H7 (cell line): ENCODE results near the gene HOXB2. TPM values are rescaled to one million over a fixed set of nuclear protein-coding genes. Genes with fewer than 3 reads are reported as not detected.
A peak's percentile ranks its signal among the peaks of the same experiment; 100 is the strongest.

ENCODE experiments used
- DNase-seq: peaks from one replicate; pipeline ENCODE4 v3.0.0; 2012
- H3K27me3 ChIP-seq: 2 replicates; pipeline ENCODE4 v1.6.0; 2011; ENCODE audit warnings: mild to moderate bottlenecking, low read length; ENCODE audit not compliant: control insufficient read depth, insufficient read depth
- H3K36me3 ChIP-seq: replicated peaks from 2 replicates; pipeline ENCODE4 v1.5.1; 2011; ENCODE audit warnings: low read length; ENCODE audit not compliant: control insufficient read depth, insufficient read depth
- H3K4me3 ChIP-seq: 2 replicates; pipeline ENCODE4 v1.5.1; 2011; ENCODE audit warnings: low read depth, mild to moderate bottlenecking, control low read depth, low read length, moderate library complexity; ENCODE audit not compliant: insufficient read depth
- total RNA-seq: library from RNA; depleted of rRNA; stranded (reverse); fragments of >200 nt; shearing (Covaris generic); gene quantifications from 2 replicates; pipeline ENCODE4 v1.2.3, GENCODE V29; 2014; rRNA removed

Gene HOXB2
- total RNA-seq, result 11.8 and 16.1 TPM in 2 replicates

GRCh38 chr17:48545022-48545375 lies at the start of gene HOXB2:
HOXB2 (minus strand) TSS chr17:48545109; CDS start chr17:48544911, 198 bp downstream.
- H3K36me3 ChIP-seq, result no peaks in the 10 kb centered on the region
- DNase-seq, result peak; percentile 69
- H3K4me3 ChIP-seq, result peak within 1 kb of the TSS; percentile 58; the same call in 1 of the 2 replicates
- peaks cover 84% of the 10 kb centered on the region for H3K27me3 ChIP-seq

GRCh38 chr17:48593840-48594537 lies 49.1 kb upstream of the HOXB2 start:
- peak; percentile 98 for DNase-seq
- Histone ChIP-seq H3K4me3 (no peak overlapping the region), H3K36me3 (no peaks in the 10 kb centered on the region), H3K27me3 (peaks cover 99% of the 10 kb centered on the region)

GRCh38 chr17:48593126-48593829 lies 48.4 kb upstream of the HOXB2 start, which contains the start of gene HOXB5:
HOXB5 (minus strand) TSS chr17:48593779; CDS start chr17:48593682, 97 bp downstream.
- Histone ChIP-seq H3K27me3 (peaks cover 99% of the 10 kb centered on the region), H3K4me3 (no peak within 1 kb of the TSS), H3K36me3 (no peaks in the 10 kb centered on the region)
- DNase-seq, result peak; percentile 78

- no peak overlapping the region for H3K4me3 ChIP-seq
- H3K36me3 ChIP-seq, result no peaks in the 10 kb centered on the region
- H3K27me3 ChIP-seq, result peaks cover 99% of the 10 kb centered on the region
- peak; percentile 70 for DNase-seq
These were observed 47.7 kb upstream of the HOXB2 start for GRCh38 chr17:48592577-48592976.

GRCh38 chr17:48592057-48592514 lies 47.2 kb upstream of the HOXB2 start:
- DNase-seq, result peak; percentile 66
- peaks cover 99% of the 10 kb centered on the region for H3K27me3 ChIP-seq
- H3K4me3 ChIP-seq, result no peak overlapping the region
- H3K36me3 ChIP-seq, result no peaks in the 10 kb centered on the region

GRCh38 chr17:48591255-48592056 lies 46.5 kb upstream of the HOXB2 start:
- Histone ChIP-seq H3K27me3 (peaks cover 99% of the 10 kb centered on the region), H3K36me3 (no peaks in the 10 kb centered on the region), H3K4me3 (no peak overlapping the region)
- DNase-seq, result no peak

- DNase-seq, result no peak
- H3K4me3 ChIP-seq, result no peak overlapping the region
These were observed 45.8 kb upstream of the HOXB2 start for GRCh38 chr17:48590607-48591161.

GRCh38 chr17:48589831-48590606 lies 45.1 kb upstream of the HOXB2 start, which contains the start of gene HOXB3:
HOXB3 (minus strand) TSS chr17:48590241; CDS start chr17:48552474, 37,767 bp downstream.
- H3K4me3 ChIP-seq, result no peak within 1 kb of the TSS
- H3K36me3 ChIP-seq, result no peaks in the 10 kb centered on the region
- DNase-seq, result no peak
- H3K27me3 ChIP-seq, result peaks cover 99% of the 10 kb centered on the region

More at GRCh38 chr17:48590607-48591161, 45.8 kb upstream of the HOXB2 start:
- peaks cover 99% of the 10 kb centered on the region for H3K27me3 ChIP-seq
- H3K36me3 ChIP-seq, result no peaks in the 10 kb centered on the region

- H3K27me3 ChIP-seq, result peaks cover 99% of the 10 kb centered on the region
These were observed 44.3 kb upstream of the HOXB2 start for GRCh38 chr17:48589060-48589830.

GRCh38 chr17:48588528-48588927 lies 43.6 kb upstream of the HOXB2 start:
- Histone ChIP-seq H3K27me3 (peaks cover 100% of the 10 kb centered on the region), H3K36me3 (no peaks in the 10 kb centered on the region), H3K4me3 (no peak overlapping the region)
- DNase-seq, result no peak

More at GRCh38 chr17:48589060-48589830, 44.3 kb upstream of the HOXB2 start:
- H3K4me3 ChIP-seq, result no peak overlapping the region
- no peaks in the 10 kb centered on the region for H3K36me3 ChIP-seq
- DNase-seq, result no peak

- Histone ChIP-seq H3K4me3 (no peak overlapping the region), H3K27me3 (peaks cover 100% of the 10 kb centered on the region), H3K36me3 (no peaks in the 10 kb centered on the region)
- no peak for DNase-seq
These were observed 43.1 kb upstream of the HOXB2 start for GRCh38 chr17:48588074-48588415.

GRCh38 chr17:48587276-48588073 lies 42.6 kb upstream of the HOXB2 start:
- no peak for DNase-seq
- Histone ChIP-seq H3K36me3 (no peaks in the 10 kb centered on the region), H3K27me3 (peaks cover 100% of the 10 kb centered on the region), H3K4me3 (no peak overlapping the region)
